GM19397 (cell line): Measurements from ENCODE around the gene CAMK1.

Experiments used
- ATAC-seq: cut with Tn5 transposase; IDR thresholded peaks from one replicate; pipeline ENCODE4 v1.9.1; 2021; ENCODE audit warnings: mild to moderate bottlenecking, moderate library complexity; ENCODE audit not compliant: unreplicated experiment

CAMK1 gene

DNA sequence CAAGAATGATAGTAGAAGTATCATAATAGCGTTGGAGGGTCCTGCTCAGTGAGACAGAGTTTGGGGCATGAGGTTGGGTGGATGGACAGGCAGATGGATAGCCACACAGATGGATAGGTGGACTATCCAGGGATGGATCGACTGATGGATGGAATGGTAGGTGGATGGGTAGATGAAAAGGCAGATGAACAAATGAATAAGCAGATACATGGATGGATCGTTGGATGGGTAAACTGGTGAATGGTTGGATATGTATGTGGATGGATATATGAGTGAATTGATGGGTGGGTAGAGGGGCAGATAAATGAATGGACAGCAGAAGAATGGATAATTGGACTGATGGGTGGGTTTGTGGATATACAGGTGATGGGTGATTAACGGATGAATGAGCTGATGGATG, 56.6 kb downstream of the CAMK1 start:
- no peak for ATAC-seq

DNA sequence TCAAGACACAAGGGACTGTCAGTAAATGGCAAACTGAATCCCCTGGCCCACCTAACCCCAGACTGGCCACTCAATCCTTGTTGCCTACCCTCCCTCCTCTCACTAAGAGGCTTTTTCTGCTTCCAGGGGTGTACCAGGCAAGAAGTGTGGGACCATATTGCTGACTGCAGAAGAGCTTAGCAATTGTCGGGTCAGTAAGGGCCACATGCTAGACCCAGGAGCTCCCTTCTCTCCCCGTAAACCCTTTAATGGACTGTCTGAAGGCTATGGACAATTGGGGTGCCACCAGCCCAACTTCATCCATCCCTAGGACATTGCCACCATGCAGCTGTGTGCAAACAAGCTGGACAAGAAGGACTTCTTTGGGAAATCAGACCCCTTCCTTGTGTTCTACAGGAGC, 57.3 kb downstream of the CAMK1 start:
- ATAC-seq = no peak

DNA sequence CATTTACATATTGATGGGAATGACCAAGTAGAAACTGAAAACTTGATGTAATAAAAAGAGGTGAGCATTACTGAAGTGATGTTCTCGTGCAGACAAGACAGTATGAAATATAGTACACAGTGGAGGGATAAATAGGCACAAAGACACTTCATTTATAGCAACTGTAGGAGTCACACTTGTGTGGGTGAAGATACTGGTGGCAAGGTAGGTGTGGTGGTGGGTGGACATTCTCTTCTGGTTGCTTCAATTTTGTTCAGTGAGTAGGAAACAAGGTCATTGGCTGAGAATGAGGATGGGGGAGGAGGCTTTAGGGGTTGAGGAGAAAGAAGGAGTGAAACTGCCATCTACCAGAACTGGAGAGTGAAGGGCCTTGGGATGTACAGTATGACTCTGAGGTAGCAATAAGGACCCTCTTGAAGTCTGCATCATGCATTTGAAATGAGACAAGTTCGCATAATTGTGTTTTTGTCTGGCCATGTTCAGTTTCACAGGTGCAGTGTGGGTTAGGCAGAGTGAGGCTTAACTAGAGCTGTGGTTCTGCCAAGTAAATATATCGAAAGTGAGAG, 59.5 kb downstream of the CAMK1 start:
- no peak for ATAC-seq
